ENCODE measurements around the gene CYP24A1.

CYP24A1 gene

DNA sequence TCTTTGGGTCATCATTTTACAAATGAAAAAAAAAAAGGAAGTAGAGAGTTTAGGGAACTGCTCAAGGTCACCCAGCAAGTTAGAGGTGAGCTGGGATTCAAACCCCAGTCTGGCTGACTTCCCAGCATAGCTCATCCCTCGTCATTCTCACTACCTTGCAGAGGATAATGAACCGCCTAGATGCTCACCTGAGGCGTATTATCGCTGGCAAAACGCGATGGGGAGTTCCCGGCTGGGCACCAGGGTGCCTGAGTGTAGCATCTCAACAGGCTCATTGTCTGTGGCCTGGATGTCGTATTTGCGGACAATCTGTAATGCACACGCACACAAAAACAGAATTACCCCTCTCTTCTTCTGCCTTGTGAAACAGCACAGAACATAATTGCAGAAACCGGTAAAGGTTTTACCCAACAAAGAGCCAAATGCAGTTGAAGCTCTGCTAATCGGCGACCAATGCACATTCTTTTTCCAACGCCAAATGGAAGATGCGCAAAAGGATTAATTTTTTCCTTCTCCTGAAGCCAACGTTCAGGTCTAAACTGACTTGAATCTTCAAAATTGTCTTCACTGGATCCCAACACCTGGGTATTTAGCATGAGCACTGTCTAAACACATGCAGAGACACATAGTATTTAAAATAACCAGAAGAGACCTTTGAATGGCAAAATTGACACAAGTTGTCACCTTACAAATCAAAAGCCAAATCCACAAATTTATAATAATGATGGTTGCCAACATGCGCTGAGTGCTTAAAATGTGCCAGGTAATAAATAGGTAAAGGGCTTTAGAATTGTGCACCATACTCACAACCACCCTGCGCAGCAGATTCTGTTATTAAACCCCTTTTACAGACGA, 16.6 kb downstream of the CYP24A1 start:
- no peak for DNase-seq (ENCODE audit: low read depth)

DNA sequence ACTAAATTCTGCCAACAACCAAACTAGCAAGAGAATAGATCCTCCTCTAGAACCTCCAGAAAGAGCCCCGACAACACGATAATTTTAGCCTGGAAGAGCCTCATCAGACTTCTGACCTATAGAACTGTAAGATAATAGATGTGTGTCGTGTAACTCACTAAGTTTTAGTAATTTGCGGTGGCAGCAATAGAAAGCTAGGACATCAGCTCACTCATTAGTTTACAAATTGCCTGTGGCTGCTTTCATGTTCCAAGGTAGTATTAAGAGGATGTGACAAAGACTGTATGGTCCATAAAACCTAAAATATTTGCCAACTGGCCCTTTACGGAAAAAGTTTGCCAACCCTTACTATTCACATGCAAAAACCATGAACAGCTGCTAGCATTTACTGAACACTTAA, 17.3 kb downstream of the CYP24A1 start:
- DNase-seq (ENCODE audit: low read depth) = no peak

DNA sequence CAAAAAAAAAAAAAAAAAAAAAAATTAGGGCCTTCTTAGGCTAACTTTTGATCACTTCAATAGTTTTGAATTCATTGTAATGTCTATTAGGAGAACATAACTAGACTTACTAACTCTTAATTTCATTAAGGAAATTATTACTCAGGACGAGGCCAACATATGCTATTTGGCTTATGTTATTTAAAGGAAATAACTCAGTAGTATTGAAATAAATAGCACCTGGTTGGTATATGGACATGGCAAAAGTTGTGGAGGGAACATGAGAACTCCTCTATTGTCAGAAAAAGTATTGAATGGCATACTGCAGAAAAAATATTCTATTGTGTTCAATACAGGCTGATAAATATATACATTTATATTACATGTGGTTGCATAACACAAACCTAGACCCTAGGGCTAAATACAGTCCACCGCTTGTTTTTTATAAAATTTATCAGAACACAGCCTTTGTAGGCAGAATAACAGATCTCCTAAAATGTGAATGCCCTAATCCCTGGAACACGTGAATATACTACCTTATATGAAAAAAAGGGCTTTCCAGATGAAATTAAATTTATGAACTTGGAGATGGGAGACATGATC, 18.0 kb downstream of the CYP24A1 start:
- no peak for DNase-seq (ENCODE audit: low read depth)

DNA sequence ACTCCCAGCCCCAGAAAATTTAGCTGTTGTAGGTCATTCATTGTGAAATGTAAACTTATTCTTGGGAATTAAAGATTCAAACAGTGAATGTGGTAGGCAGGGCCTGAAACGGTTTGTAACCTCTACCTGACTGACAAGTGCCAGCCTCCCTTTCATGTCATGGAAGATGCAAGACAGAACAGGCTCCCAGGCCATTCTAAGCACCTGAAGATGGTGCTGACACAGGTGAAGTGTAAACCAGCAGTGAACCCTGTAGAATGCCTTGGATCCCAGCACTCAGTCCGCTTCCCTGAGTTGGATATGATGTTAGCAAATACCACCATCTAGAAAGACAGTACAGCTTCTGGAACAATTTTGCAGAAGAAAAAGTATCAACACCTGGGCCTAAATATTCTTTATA, 19.3 kb downstream of the CYP24A1 start:
- DNase-seq (ENCODE audit: low read depth) = no peak

DNA sequence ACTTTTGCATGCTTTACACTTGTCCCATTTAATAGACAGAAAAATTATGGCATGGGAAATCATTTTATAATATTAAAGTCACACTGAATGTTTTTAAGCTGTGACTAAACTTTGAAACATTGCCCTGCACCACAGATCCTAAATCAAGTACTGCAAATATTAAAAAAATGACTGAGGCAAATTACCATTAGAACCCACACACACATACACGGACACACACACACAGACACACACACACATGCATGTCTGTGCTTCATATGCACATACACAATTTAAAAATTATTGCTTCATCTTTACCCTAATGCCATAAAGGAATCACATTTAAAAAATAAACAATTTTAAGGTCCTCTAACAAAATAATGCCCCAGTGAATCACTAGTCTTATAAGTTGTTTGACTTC, 19.9 kb downstream of the CYP24A1 start:
- no peak for DNase-seq (ENCODE audit: low read depth)

DNA sequence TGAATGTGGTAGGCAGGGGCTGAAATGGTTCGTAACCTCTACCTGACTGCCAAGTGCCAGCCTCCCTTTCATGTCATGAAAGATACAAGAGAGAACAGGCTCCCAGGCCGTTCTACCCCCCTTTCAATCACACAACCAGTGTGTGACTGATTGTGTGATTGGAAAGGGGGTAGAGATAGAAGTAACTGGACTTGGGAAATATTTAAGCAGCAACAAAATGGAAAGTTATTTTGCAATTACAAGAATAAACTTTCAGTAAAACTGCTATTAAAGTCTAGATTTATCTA, 20.8 kb downstream of the CYP24A1 start:
- DNase-seq (ENCODE audit: low read depth) = no peak

DNA sequence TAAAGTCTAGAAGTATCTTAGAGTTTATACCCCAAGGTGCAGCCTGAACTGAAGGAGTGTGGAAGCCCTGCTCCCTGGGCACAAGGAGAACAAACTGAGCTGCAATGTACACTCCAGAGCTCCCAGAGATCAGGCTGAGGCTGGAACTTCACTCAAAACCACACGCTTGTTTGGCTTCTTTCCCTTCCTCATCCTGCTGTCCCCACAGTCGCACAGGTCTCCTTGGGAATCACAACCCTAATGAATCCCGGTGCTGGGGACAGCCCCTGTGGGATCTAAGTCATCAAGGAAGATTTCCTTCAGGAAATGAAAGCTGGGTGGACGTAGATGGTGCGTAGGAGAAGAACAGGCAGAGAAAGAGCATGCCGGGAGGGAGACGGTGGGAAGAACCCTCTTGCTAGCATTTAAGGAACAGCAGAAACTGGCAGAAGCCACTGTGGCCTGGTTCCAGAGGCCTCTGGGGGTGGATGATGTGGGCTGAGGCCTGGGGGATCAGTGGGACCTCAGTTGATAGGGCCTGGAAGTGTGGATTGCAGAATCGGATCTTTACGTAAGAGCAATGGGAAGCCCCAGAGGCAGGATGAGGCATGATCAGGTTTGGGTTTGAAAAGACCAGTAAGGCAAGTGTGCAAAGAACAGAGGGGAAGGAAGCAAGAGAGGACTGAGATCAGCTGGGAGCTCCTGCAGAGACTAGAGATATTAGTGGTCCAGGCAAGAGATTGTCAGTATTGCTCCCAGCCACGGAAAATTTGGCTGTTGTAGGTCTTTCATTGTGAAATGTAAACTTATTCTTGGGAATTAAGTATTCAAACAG, 21.4 kb downstream of the CYP24A1 start:
- DNase-seq (ENCODE audit: low read depth) = no peak

DNA sequence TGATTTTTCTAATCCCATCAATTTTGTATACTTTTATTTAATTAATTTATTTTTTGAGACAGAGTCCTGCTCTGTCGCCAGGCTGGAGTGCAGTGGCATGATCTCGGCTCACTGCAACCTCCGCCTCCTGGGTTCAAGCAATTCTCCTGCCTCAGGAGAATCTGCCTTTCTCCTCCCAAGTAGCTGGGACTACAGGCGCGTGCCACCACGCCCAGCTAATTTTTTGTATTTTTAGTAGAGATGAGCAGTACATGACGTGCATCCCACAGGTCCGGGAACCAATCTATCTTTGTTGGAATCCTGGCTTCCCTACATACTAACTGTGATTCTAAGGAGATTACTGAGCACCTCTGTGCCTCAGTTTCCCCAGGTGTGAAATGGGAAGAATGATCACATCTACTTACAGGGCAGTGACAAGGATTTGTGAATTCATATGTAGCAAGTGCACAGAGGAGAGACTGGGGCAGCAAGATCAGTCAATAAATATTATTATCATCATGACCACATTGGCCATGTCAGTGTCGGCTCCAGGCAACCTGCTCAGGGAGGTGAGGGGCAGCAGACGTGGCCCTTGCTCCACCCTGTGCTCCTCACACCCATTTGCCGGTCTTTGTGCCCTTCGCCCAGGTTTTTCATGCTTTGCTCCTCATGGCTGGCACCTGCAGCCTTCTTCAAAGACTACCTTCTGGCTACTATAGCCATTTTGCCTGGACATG, 22.1 kb downstream of the CYP24A1 start:
- DNase-seq (ENCODE audit: low read depth) = no peak

DNA sequence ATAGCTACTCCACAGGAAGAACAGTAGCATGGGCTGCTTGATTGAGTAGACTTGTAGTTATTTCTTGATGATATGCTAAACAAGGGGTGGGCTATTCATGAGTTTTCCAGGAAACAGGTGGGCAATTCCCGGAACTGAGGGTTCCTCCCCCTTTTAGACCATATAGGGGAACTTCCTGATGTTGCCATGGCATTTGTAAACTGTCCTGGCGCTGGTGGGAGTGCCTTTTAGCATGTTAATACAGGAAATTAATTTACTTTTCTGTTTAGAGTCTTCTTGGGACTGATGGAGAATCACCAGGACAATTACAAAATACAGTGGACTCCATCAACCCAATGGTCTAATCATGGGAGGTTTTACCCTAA, 22.7 kb downstream of the CYP24A1 start:
- DNase-seq (ENCODE audit: low read depth) = no peak

DNA sequence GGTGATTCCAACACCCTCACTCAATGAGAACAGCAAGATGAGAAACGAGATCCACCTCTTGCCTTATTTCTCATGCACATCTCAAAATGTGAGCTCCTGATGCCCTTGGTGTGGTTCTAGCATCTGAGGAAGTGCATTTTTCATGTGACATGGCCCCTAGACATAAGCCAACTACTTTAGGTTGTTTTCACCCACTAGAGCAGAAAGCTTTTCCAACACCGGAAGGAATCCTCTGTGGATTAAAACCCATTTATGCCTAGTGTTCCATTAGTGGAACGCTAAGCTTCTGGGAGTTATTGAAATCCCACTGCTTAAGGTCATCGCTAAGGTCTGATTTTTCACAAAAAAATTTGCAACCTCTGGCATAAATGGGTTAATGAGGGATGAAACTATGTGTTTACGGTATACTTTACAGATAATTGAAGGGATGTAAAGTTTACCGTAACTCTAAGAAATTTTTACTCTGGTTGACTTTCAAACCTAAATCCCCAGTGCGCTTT, 24.0 kb downstream of the CYP24A1 start:
- no peak for DNase-seq (ENCODE audit: low read depth)

DNA sequence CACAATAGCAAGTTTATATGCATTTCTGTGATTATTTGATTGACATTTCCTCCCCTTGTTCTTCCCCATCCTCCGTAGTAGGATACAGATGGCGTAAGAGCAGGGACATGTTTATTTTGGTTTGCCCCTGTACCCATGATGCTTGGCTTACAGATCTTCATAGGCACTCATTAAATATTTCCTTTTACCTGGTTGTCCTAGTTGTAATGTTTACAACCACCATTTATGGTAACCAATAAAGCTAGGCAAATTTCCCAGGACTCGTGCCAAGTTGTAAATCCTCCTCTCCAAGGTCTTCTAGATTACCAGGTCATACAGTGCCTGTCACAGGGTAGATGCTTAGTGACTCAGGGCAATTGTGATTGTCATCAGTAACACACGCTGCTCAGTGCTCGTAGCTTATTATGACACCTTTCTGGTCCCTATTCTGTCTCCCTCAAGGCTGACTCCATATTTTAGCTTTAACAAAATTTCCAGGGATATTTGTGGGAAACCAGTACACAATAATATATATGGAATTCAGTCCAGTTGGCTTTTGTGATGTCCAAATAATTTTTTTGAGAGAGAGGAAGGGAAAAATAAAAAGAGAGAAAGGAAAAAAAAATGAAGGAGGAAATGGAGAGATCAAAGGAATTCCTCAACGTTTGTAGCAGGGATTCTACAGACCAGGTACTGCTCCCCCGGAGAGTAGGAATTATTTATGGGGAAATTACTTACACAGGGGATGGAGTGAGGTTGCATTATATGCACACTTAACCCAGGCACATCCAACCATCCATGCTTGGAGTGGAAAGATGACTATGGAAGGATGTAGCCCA, 24.6 kb downstream of the CYP24A1 start:
- DNase-seq (ENCODE audit: low read depth) = no peak

DNA sequence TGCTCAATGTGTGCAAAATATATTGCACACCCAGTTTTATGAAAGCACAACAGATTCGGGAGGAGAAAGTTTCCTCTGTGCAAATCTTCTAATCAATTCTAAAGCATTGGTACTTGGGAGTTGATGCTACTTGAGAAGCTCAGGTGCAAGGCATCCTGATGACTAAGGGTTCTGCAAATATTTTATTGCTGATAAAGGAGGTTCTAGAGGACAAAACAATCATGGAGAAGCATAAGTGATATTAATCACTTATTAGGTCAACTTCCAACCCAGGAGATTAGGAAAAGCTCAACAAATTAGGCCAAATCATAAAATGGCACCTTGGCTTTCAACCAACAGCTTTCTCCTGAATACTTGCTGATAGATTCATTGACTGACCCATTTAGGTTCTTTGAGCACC, 27.1 kb downstream of the CYP24A1 start:
- no peak for DNase-seq (ENCODE audit: low read depth)

DNA sequence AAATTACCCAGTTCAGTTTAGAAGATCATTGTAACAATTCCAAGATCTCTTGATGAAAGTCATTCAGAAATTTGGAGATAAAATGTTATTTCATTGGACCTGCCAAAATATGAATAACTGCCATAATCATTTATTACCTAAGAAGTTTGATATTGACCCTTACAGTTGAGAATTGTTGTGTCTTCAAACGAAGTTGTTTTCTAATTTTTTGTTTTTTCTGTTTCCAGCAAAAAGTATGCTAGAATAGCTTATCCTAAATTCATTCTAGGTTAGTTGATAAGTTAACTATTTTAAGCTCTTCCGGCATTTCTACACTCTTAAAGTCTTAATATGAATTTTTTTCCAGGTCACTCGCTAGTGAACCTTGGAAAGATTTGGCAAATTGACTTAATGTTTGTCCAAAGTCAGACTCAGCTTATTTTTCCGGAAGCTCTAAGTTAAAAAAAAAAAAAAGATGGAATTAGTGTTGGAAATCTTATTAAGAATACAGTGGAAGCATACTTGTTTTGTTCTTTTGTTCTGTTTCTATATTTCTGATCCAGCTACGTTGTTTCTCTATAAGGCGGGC, 28.9 kb downstream of the CYP24A1 start:
- no peak for DNase-seq (ENCODE audit: low read depth)

DNA sequence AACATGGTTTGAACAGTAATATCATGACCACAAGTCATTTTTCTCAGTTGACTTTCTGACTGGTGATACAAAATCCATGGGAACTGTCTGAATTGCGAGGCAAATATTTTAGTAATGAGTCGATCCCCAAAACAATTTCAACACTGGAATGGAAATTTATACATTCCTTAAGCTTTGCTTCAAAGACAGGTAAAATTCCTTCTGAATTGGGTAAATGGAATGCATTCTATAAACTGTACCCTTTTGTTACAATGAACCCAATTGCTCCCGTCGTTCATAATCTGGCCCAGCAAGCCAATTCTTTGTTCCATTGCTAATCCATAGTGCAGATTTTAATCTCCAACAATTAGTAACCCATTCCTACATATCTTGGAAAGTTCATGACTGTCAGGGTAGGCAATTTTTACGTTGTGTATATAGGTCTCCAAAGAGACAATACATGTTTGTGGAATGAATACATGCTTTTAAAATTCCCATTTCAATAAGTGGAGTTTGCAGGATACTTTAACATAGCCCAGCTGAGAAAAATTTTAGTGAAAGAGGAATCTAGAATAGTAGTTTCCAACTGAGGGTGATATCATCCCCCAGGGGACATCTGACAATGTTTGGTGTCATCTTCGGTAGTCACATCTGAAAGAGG, 32.7 kb downstream of the CYP24A1 start:
- DNase-seq (ENCODE audit: low read depth) = no peak

DNA sequence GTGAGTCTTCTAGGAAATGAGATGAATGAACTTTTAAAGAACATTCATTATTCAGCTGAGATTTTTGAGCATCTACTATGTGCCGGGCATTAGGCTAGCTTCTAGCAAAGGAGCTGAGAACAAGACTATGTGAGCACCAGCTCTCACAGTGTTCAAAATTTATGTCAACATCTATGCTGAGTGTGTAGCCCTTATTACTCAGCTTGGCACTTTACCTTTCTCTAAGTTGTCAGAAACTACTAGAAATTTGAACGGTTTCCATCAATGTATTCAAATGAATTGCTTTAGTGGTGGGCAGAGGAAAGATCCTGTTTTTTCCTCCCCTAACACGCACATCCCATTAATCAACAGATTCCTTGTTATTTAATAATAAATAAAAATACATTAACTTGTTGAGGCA, 33.3 kb downstream of the CYP24A1 start:
- DNase-seq (ENCODE audit: low read depth) = no peak

DNA sequence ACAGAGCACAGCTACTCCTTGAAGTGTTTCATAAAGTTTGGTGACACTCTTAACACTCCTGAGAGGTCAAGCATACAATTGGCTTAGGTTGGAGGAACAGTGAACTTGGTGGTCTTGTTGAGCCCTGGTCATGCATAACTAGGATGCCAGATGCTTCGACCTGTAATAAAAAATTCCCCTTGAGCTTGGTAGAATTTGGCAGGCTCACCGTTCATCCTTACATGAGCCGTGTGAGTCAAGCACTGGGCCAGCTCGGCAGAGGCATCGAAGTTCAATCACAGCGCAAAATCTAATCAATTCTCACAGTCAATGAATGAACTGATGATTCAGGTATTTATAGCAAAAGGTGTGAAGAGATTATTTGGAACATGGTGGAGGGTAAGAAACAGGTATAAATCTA, 33.7 kb downstream of the CYP24A1 start:
- DNase-seq (ENCODE audit: low read depth) = no peak

DNA sequence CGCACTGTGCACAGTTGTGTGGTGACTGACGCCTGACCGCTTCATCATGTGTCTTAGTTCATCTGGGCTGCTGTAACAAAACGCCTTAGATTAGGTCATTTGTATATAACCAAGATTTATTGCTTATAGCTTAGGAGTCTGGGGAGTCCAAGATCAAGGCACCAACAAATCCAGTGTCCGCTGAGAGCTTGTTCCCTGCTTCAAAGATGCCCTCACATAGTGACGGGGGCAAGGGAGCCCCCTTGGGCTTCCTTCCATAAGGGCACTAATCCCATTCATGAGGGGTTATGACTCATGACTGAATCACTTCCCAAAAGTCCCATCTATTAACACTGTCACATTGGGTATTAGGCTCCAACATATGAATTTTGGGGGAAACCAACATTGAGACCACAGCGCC, 34.6 kb downstream of the CYP24A1 start:
- no peak for DNase-seq (ENCODE audit: low read depth)

DNA sequence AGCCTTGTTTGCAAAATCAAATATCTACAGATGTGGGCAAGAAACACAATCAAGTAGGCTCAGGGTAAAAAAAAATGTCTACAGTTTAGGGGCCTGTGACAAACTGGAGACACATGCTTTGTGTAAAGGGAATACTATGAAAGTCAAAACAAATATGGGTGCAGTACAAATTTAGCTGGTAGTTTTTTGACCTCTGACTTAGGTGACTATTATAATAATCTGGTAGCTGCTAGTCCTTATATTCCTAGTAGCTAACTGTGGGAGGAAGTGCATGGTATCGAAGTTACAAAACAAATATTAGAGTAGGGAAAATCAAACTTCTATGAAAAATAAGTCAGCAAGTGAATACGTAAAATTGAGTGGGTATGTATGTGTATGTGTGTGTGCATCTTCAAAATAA, 35.4 kb downstream of the CYP24A1 start:
- no peak for DNase-seq (ENCODE audit: low read depth)

DNA sequence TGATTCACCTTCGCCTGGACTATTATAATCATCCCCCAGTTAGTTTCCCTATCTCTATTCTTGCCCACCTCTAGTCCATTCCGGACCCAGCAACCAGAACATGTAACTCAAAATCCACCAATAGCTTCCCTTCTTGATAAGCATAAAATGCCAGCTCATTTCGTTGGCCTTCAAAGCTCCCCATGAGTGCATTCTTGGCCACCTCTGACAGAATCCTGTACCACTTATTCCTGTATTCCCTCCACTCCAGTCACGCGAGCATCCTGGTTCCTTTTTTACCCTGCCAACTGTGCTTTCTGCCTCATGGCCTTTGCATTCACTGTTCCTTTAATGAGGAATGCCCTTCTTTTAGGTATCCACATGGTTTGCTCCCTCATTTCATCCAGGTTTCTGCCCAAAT, 36.7 kb downstream of the CYP24A1 start:
- no peak for DNase-seq (ENCODE audit: low read depth)

DNA sequence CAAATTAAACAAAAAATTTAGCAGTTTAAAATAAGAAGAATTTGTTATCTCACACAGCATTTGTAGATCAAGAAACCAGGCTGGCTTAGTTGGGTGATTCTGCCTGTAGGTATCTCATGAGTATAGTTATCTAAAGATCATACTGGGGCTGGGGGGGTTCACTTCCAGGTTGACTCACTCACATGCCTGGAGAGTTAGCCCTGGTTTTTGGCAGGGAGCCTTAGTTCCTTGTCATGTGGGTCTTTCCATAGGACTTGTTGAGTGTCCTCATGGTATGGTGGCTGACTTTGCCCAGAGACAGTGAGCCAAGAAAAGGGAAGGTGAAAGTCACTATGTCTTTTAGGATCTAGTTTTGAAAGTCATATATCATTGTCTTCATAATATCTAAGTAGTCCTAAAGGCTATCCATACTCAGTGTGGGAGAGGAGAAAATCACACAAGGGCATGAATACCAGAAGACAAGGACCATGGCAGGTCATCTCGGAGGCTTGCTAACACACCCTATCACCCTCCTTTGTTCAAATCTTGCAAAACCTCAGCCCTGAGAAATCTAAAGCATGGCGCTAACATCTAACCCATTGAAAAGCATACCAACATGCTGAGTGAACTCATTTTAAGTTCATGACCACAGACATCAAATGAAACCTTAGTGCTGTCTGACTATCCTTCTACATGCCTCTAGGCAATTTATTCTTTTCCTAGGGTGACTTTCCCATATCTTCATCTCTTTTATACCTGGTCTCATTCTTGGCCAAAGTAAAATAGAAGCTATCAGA, 39.2 kb downstream of the CYP24A1 start:
- DNase-seq (ENCODE audit: low read depth) = no peak

Data from T-helper 22 cell (primary cell).